ENCODE data around the gene SLC7A6OS. TPM values are rescaled to one million over a fixed set of nuclear protein-coding genes. Genes with fewer than 3 reads are reported as not detected.
A peak's percentile ranks its signal among the peaks of the same experiment; 100 is the strongest.

SLC7A6OS gene
- total and polyA plus RNA-seq, 2 experiments from 2014 or later: 16.4 to 17.9 TPM

DNA sequence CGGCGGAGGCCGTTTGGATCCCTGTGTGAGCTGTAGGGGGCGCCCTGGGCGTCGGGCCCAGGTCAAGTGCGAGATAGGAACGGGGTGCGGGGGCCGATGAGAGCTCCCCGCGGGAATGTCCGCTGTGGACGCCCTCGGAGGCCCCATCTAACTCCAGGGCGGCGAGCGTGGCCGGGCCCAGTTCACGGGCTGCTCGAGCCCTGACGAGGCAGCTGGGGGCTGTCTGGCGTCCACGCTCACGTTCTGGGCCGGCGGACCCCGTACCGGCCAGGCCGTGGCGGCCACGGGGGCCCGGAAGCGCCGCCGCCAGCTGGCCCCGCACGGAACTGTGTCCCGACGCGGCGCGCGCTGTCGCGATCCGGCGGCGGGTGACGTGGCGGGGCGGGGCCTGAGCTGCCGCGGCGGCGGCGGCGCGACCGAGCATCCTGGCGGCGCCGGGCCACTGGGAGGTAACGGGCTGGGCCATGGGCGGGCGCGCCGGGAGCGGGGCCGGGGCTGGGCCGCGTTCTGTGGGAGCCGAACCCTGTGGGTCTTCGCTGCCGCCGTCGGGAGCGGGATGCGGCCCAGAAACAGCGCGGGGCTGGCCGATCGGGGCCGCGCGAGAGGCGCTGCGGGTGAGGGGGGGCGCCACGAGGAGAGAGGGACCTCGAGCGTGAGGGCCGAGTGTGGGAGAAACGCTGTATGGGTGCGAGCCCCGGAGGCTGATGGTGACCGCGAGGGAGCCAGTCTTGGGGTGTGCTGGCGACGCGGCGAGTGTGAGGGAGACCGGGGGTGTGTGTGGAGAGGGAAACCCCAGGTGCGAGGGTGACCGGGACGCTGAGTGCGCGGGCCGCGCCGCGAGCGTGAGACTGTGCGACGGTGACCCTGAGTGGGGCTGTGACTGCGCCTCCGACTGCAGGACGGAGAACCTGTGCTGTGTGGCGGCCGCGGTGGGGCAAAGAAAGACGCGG is 46.3 kb downstream of the SLC7A6OS start, which contains the start of gene SLC7A6:
Gene SLC7A6 (plus strand): TSS at position 399 of the 950 bp plus-strand sequence. CDS start 10,201 bp downstream, outside the sequence.
- Histone ChIP-seq H2AFZ (peak within 1 kb of the TSS; percentile 97), H4K20me1 (replicated peaks; ENCODE audit: insufficient read depth) (peaks cover under 1% of the 10 kb centered on the region), H3K4me2 (peak within 1 kb of the TSS; percentile 83), H3K79me2 (replicated peaks; ENCODE audit: insufficient read depth) (peaks cover 38% of the 10 kb centered on the region), H3K4me3 (peak within 1 kb of the TSS; percentile 81), H3K27me3 (ENCODE audit: insufficient read depth) (peaks cover 8% of the 10 kb centered on the region; the same call in 1 of the 2 replicates), H3K4me1 (ENCODE audit: insufficient read depth) (peaks cover 20% of the 10 kb centered on the region), H3K36me3 (ENCODE audit: insufficient read depth) (no peaks in the 10 kb centered on the region), H3F3A (replicated peaks; ENCODE audit: low read depth) (peaks cover 12% of the 10 kb centered on the region), H3K9me2 (ENCODE audit: insufficient read depth) (no peaks in the 10 kb centered on the region), H3K27ac (ENCODE audit: low read depth) (no peak within 1 kb of the TSS)
- no peaks in the 10 kb centered on the region; the same call in 2 of the 3 replicates for H3K9me3 Mint-ChIP-seq
- peak within 1 kb of the TSS; percentile 78; the same call in 1 of the 2 replicates for H3K27ac Mint-ChIP-seq
- peak; percentile 66; the same call in 1 of the 2 replicates for TF ChIP-seq CREB1 (CRISPR knock-in tag; IDR thresholded peaks at IDR 0.05; ENCODE audit: low read depth)
- TF ChIP-seq, protein P1, sequence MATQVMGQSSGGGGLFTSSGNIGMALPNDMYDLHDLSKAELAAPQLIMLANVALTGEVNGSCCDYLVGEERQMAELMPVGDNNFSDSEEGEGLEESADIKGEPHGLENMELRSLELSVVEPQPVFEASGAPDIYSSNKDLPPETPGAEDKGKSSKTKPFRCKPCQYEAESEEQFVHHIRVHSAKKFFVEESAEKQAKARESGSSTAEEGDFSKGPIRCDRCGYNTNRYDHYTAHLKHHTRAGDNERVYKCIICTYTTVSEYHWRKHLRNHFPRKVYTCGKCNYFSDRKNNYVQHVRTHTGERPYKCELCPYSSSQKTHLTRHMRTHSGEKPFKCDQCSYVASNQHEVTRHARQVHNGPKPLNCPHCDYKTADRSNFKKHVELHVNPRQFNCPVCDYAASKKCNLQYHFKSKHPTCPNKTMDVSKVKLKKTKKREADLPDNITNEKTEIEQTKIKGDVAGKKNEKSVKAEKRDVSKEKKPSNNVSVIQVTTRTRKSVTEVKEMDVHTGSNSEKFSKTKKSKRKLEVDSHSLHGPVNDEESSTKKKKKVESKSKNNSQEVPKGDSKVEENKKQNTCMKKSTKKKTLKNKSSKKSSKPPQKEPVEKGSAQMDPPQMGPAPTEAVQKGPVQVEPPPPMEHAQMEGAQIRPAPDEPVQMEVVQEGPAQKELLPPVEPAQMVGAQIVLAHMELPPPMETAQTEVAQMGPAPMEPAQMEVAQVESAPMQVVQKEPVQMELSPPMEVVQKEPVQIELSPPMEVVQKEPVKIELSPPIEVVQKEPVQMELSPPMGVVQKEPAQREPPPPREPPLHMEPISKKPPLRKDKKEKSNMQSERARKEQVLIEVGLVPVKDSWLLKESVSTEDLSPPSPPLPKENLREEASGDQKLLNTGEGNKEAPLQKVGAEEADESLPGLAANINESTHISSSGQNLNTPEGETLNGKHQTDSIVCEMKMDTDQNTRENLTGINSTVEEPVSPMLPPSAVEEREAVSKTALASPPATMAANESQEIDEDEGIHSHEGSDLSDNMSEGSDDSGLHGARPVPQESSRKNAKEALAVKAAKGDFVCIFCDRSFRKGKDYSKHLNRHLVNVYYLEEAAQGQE (IDR thresholded peaks at IDR 0.05; ENCODE audit: unreplicated experiment): no peak
- TF ChIP-seq EZH2phosphoT487 (IDR thresholded peaks at IDR 0.05; ENCODE audit: unreplicated experiment): no peak
- TF ChIP-seq, protein P2, sequence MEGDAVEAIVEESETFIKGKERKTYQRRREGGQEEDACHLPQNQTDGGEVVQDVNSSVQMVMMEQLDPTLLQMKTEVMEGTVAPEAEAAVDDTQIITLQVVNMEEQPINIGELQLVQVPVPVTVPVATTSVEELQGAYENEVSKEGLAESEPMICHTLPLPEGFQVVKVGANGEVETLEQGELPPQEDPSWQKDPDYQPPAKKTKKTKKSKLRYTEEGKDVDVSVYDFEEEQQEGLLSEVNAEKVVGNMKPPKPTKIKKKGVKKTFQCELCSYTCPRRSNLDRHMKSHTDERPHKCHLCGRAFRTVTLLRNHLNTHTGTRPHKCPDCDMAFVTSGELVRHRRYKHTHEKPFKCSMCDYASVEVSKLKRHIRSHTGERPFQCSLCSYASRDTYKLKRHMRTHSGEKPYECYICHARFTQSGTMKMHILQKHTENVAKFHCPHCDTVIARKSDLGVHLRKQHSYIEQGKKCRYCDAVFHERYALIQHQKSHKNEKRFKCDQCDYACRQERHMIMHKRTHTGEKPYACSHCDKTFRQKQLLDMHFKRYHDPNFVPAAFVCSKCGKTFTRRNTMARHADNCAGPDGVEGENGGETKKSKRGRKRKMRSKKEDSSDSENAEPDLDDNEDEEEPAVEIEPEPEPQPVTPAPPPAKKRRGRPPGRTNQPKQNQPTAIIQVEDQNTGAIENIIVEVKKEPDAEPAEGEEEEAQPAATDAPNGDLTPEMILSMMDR (conservative IDR thresholded peaks at IDR 0.05; ENCODE audit: low read depth in 2 of 2): peak in 1 of 2 experiments; percentile 73; a peak in 2 of 4 replicates
- TF ChIP-seq NANOG (IDR thresholded peaks at IDR 0.05; ENCODE audit: borderline replicate concordance): no peak
- DNase-seq (ENCODE audit: low spot score): peak; percentile 81
- H3K4me3 Mint-ChIP-seq: peak within 1 kb of the TSS; percentile 92
- ATAC-seq: peak; percentile 70
- H3K36me3 Mint-ChIP-seq (ENCODE audit: low read depth): no peaks in the 10 kb centered on the region; the same call in 2 of the 3 replicates
- H3K27me3 Mint-ChIP-seq (ENCODE audit: insufficient read depth, low read depth, poor library complexity): peaks cover 29% of the 10 kb centered on the region
- peaks cover 27% of the 10 kb centered on the region for H3K4me1 Mint-ChIP-seq

DNA sequence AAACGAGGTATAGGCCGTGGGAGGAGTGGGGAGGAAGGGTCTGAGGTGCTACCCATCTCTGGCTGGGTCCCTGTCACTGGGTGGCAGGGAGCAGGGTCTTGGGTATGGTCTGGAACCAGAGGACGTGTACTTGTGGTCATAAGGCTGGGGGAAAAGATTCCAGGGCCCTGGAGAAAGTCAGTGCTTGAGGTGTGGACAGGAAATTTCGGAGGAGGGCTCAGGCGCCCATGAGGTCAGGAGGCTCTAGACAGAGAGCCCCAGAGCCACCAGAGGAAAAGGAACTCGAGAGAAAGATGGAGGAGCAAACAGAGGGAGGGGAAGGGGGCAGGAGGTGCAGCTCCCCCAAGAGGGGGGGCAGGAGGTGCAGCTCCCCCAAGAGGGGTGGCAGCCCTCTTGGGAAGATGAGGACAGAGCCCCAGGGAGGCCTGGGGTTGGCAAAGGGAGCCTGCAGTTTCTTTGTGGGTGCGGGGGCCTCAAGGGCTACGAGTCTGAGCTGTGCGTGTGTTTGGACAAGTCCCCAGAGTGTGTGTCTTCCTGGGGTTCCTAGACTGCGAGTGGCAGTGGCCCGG is 47.1 kb downstream of the SLC7A6OS start:
- Mint-ChIP-seq H3K9me3 (no peaks in the 10 kb centered on the region; the same call in 2 of the 3 replicates), H3K27me3 (ENCODE audit: insufficient read depth, low read depth, poor library complexity) (peaks cover 29% of the 10 kb centered on the region), H3K4me1 (peaks cover 22% of the 10 kb centered on the region), H3K27ac (peak overlapping the region; percentile 78; the same call in 1 of the 2 replicates), H3K36me3 (ENCODE audit: low read depth) (no peaks in the 10 kb centered on the region; the same call in 2 of the 3 replicates), H3K4me3 (peak overlapping the region; percentile 92)
- peak; percentile 14 for DNase-seq (ENCODE audit: low spot score)
- peaks cover 31% of the 10 kb centered on the region for H3K79me2 ChIP-seq (replicated peaks; ENCODE audit: insufficient read depth)
- H3F3A ChIP-seq (replicated peaks; ENCODE audit: low read depth): peaks cover 12% of the 10 kb centered on the region
- H3K36me3 ChIP-seq (ENCODE audit: insufficient read depth): no peaks in the 10 kb centered on the region
- H2AFZ ChIP-seq: peak overlapping the region; percentile 94
- no peaks in the 10 kb centered on the region; the same call in 1 of the 2 replicates for H4K20me1 ChIP-seq (replicated peaks; ENCODE audit: insufficient read depth)
- ATAC-seq: no peak; the same call in 2 of the 3 replicates
- TF ChIP-seq NANOG (IDR thresholded peaks at IDR 0.05; ENCODE audit: borderline replicate concordance): no peak
- TF ChIP-seq, protein P3, sequence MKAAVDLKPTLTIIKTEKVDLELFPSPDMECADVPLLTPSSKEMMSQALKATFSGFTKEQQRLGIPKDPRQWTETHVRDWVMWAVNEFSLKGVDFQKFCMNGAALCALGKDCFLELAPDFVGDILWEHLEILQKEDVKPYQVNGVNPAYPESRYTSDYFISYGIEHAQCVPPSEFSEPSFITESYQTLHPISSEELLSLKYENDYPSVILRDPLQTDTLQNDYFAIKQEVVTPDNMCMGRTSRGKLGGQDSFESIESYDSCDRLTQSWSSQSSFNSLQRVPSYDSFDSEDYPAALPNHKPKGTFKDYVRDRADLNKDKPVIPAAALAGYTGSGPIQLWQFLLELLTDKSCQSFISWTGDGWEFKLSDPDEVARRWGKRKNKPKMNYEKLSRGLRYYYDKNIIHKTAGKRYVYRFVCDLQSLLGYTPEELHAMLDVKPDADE (IDR thresholded peaks at IDR 0.05): no peak
- TF ChIP-seq POLR2AphosphoS5 (IDR thresholded peaks at IDR 0.05; ENCODE audit: low read depth): no peak
- no peak for TF ChIP-seq CREB1 (CRISPR knock-in tag; IDR thresholded peaks at IDR 0.05; ENCODE audit: low read depth)
- TF ChIP-seq, protein P2 (conservative IDR thresholded peaks at IDR 0.05; ENCODE audit: low read depth in 2 of 2): peak in 1 of 2 experiments; percentile 73; a peak in 2 of 4 replicates
- no peaks in the 10 kb centered on the region for H3K9me2 ChIP-seq (ENCODE audit: insufficient read depth)
- peak overlapping the region; percentile 81 for H3K4me3 ChIP-seq
- peaks cover 8% of the 10 kb centered on the region; the same call in 1 of the 2 replicates for H3K27me3 ChIP-seq (ENCODE audit: insufficient read depth)
- H3K4me1 ChIP-seq (ENCODE audit: insufficient read depth): peaks cover 14% of the 10 kb centered on the region
- peak overlapping the region; percentile 76 for H3K4me2 ChIP-seq
- no peak overlapping the region for H3K27ac ChIP-seq (ENCODE audit: low read depth)
